ENCODE results near the gene PTCH2. TPM values are rescaled to one million over a fixed set of nuclear protein-coding genes. Genes with fewer than 3 reads are reported as not detected.
"Not testable (repeated sequence)": the region's sequence is repeated elsewhere in the genome, so short reads cannot be mapped to it uniquely, and the experiment has no call there.

The PTCH2 gene
- total RNA-seq, 1 donor from 2014 or later = not detected

DNA sequence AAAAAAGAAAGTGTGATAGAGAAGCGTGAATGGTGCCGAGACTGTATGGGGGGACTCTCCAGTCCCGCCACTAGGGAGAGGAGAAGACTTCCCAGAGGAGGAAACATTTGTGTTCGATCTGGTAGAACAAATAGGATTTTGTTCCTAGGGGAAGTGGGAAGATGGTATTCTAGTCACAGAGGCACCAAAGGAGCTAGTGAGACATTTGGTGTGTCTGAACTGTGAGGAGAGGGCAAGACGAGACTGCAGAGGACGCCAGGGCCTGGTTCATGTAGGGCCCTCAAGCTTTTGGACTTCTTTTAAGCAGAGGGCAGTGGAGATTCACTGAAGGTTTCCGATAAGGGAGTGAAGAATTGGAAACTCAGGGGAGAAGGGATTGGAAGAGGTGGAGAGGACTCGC lies 31.8 kb downstream of the PTCH2 start:
- no peak for TF ChIP-seq EZH2phosphoT487 (IDR thresholded peaks at IDR 0.05)
- TF ChIP-seq, protein P1, sequence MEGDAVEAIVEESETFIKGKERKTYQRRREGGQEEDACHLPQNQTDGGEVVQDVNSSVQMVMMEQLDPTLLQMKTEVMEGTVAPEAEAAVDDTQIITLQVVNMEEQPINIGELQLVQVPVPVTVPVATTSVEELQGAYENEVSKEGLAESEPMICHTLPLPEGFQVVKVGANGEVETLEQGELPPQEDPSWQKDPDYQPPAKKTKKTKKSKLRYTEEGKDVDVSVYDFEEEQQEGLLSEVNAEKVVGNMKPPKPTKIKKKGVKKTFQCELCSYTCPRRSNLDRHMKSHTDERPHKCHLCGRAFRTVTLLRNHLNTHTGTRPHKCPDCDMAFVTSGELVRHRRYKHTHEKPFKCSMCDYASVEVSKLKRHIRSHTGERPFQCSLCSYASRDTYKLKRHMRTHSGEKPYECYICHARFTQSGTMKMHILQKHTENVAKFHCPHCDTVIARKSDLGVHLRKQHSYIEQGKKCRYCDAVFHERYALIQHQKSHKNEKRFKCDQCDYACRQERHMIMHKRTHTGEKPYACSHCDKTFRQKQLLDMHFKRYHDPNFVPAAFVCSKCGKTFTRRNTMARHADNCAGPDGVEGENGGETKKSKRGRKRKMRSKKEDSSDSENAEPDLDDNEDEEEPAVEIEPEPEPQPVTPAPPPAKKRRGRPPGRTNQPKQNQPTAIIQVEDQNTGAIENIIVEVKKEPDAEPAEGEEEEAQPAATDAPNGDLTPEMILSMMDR (IDR thresholded peaks at IDR 0.05) = no peak
- no peak for TF ChIP-seq EZH2 (IDR thresholded peaks at IDR 0.05)
- H3K4me2 ChIP-seq = no peak overlapping the region
- H3K27ac ChIP-seq = no peak overlapping the region
- no peak overlapping the region for H3K9ac ChIP-seq
- H3F3A ChIP-seq (ENCODE audit: low read depth) = peaks cover 25% of the 10 kb centered on the region
- no peaks in the 10 kb centered on the region for H3K27me3 ChIP-seq
- Mint-ChIP-seq H3K4me3 (peak overlapping the region; percentile 30), H3K27me3 (ENCODE audit: insufficient read depth, low read depth) (peaks cover 22% of the 10 kb centered on the region), H3K36me3 (peaks cover 6% of the 10 kb centered on the region), H3K4me1 (peaks cover 63% of the 10 kb centered on the region), H3K27ac (peak overlapping the region; percentile 35), H3K9me3 (no peaks in the 10 kb centered on the region)
- no peak overlapping the region for H2AFZ ChIP-seq (replicated peaks)
- no peaks in the 10 kb centered on the region for H3K79me2 ChIP-seq (ENCODE audit: low read depth)
- H3K36me3 ChIP-seq = no peaks in the 10 kb centered on the region
- peak; percentile 46 for DNase-seq (ENCODE audit: low spot score)
- H3K4me3 ChIP-seq = no peak overlapping the region
- H3K9me3 ChIP-seq (ENCODE audit: low read depth) = no peaks in the 10 kb centered on the region
- H3K4me1 ChIP-seq = peaks cover 50% of the 10 kb centered on the region
- H4K20me1 ChIP-seq (ENCODE audit: low read depth) = no peaks in the 10 kb centered on the region

DNA sequence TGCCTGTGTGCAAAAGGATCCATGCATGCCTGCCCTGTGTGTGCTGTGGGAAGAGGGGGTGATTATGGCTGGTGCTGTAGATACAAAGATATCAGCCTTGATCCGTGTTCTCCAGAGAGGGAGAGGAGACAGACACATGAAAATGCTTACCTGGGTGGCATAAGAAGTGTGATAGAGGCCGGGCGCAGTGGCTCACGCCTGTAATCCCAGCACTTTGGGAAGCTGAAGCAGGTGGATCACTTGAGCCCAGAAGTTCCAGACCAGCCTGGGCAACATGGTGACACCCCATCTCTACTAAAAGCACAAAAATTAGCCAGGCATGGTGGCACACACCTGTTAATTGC lies 32.3 kb downstream of the PTCH2 start:
- Mint-ChIP-seq H3K4me1 (peaks cover 63% of the 10 kb centered on the region), H3K27me3 (ENCODE audit: insufficient read depth, low read depth) (peaks cover 22% of the 10 kb centered on the region), H3K27ac (peak overlapping the region; percentile 93)
- not testable (repeated sequence) for H3K79me2 ChIP-seq (ENCODE audit: low read depth); H3K36me3 ChIP-seq; H2AFZ ChIP-seq (replicated peaks); H3K9me3 ChIP-seq (ENCODE audit: low read depth); H3K9me3 Mint-ChIP-seq; H3K4me3 Mint-ChIP-seq; H3K27ac ChIP-seq; DNase-seq (ENCODE audit: low spot score); H3K9ac ChIP-seq; H3K4me2 ChIP-seq; H3K36me3 Mint-ChIP-seq; H3K27me3 ChIP-seq; H4K20me1 ChIP-seq (ENCODE audit: low read depth); H3K4me3 ChIP-seq
- Histone ChIP-seq H3F3A (ENCODE audit: low read depth) (peaks cover 22% of the 10 kb centered on the region), H3K4me1 (peaks cover 50% of the 10 kb centered on the region)

DNA sequence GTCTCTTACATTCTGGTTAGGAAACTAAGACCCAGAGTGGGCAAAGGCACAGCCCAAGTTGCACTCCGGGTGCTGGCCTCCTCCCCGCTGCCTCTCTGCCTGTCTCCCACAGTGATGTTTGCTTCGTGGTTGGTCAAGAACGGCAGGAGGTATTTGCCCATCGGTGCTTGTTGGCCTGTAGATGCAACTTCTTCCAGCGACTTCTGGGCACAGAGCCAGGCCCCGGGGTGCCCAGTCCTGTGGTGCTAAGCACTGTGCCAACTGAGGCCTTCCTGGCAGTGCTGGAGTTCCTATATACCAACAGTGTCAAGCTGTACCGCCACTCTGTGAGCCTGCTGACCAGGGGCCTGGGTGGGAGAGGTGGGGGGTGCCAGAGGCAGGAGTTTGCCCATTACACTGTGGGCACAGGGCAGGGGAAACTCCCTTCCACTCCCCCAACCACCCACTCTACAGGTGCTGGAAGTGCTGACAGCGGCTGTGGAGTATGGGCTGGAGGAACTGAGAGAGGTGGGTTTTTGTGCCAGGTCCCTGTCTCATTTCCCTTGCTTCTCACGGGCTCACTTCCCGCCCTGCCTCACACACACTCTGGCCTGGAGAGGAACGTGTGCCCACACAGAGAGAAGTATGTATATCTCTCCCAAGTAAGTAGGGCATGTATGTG lies 32.8 kb downstream of the PTCH2 start:
- Histone ChIP-seq H3K9ac (no peak overlapping the region), H3K4me2 (no peak overlapping the region), H3K27me3 (no peaks in the 10 kb centered on the region), H3K79me2 (ENCODE audit: low read depth) (no peaks in the 10 kb centered on the region), H3K4me1 (peaks cover 50% of the 10 kb centered on the region), H3K36me3 (no peaks in the 10 kb centered on the region), H3F3A (ENCODE audit: low read depth) (peaks cover 20% of the 10 kb centered on the region), H3K27ac (no peak overlapping the region), H3K4me3 (no peak overlapping the region), H3K9me3 (ENCODE audit: low read depth) (no peaks in the 10 kb centered on the region), H4K20me1 (ENCODE audit: low read depth) (no peaks in the 10 kb centered on the region), H2AFZ (replicated peaks) (no peak overlapping the region)
- Mint-ChIP-seq H3K9me3 (no peaks in the 10 kb centered on the region), H3K4me1 (peaks cover 63% of the 10 kb centered on the region), H3K27ac (peak overlapping the region; percentile 93), H3K4me3 (no peak overlapping the region), H3K36me3 (peaks cover 9% of the 10 kb centered on the region), H3K27me3 (ENCODE audit: insufficient read depth, low read depth) (peaks cover 21% of the 10 kb centered on the region)
- no peak for TF ChIP-seq EZH2phosphoT487 (IDR thresholded peaks at IDR 0.05)
- no peak for TF ChIP-seq EZH2 (IDR thresholded peaks at IDR 0.05)
- TF ChIP-seq, protein P1 (IDR thresholded peaks at IDR 0.05) = no peak
- DNase-seq (ENCODE audit: low spot score) = no peak

Measured in neural progenitor cell (in vitro differentiated cells).